ENCODE measurements around the gene RSAD1.
"Not testable (repeated sequence)": the region's sequence is repeated elsewhere in the genome, so short reads cannot be mapped to it uniquely, and the experiment has no call there.

Gene RSAD1

DNA sequence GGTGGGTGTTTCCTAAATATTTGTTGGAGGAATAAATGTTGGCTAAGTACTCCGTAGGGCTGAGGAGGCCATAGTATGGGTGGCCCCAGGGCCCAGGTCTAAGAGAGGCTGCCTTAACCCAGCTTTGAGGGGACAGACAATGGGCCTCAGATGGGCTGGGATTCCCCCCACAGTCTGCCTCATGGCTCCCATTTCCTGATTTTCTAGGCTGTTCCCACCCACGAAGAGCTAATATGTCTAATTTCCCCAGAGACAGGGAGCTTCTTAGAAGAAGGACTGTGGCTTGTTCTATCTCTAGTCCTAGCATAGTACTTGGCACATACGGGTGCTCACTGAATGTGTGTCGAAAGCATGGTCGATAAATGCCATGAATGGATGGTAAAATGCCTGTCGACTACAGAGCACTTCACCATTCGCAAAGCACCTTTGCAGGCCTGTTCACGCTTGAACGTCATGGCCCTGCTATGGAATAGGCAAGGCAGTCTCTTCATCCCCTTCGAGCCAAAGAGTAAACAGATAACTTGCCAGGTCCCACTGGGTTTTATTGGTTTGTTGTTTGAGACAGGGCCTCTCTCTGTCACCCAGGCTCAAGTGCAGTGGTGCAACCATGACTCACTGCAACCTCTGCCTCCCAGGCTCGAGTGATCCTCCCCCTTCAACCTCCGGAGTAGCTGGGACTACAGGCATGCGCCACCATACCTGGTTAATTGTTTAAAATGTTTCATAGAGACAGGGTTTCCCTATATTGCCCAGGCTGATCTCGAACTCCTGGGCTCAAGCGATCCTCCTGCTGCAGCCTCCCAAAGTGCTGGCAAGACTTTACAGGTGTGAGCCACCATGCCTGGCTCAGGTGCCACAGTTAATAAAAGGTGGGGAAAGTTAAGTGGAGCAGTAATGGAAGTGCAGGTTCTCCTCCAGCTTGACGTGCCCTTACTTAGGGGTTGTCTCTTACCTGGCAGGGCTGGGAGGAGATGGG lies 19.7 kb upstream of the RSAD1 start:
- DNase-seq, result peak; percentile 46

DNA sequence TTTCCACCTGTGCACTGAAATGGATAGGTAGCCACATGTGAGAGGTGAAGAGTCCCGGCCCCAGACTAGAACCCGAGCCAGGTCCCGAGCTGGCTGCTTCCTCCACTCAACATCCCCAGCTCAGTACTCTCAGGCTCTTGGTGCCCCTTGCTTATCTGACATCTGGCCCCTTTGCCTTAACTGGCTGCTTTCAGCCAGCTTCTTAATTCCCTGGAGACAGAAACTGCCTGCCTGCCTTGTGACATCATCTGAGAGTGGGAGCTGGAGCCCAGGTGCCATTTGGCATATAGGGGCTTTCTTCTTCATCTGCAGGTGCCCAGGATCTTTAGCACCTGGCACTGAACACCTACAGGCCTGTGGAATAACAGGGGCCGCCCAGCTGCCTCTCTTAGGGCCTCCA lies 18.9 kb upstream of the RSAD1 start:
- no peak for DNase-seq

DNA sequence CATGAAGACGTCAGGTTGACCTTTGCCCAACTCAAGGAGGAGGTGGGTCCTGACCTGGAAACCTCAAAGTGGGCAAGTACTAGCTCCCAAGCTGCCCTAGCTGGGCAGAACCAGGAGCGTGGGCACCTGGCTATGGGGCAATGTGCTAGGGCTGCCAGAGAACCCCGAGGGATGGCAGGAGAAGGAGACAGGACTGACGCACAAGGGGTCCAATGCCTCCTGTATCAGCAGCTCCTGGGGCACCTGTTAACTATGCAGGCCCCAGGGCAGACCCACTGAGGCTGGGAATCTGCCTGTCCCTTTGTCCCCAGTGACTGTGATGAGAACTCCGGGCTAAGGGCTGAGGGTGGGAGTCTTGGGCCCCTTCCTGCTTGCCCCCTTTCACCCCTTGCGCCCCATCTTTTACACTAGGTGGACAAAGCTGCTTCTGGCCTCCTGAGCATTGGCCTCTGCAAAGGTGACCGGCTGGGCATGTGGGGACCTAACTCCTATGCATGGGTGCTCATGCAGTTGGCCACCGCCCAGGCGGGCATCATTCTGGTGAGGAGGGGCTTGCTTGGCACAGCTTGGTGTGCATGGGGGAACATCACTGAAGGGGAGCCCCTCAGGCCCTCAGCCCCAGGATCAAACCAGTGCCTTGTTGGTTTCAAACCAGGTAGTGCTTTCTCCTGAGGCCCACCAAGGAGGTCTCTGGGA lies 17.7 kb upstream of the RSAD1 start:
- no peak for DNase-seq

DNA sequence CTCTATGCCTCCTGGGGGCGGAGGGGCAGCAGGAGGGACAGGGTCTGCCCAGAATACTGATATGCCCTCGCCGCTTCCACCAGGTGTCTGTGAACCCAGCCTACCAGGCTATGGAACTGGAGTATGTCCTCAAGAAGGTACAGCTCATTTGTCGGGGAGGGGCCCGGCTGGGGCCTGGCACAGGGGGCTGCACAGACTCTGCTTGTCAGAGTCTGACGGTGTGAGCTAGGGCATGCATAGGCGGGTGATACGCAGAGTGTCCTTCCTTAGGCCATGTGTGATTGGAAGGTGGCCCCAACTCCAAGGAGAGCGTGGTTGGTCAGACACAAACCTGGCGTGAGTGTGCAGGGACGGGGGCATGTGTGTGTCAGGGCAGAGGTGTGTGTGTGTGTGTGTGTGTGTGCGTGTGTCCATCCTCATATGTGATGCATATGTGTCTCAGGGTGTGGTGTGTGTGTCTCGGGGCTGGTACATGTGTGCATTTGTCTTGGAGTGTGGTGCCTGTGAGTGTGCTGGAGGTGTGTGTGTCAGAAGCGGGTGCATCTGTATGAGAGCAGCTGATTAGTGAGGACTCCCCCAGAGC lies 17.0 kb upstream of the RSAD1 start:
- DNase-seq, result no peak

DNA sequence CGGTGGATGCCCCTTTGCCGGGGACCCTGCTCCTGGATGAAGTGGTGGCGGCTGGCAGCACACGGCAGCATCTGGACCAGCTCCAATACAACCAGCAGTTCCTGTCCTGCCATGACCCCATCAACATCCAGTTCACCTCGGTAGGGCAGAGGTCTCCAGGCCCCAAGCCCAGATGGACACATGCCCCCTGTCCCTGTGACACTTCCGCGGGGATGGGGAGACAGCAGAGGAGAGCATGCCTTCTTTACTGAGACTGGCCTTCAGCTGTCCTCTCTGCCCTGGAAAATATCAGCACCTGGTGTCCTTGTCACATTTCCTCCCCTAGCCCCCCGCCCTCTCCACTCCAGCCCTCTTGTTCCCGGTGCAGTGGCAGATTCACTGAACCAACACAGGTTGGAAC lies 16.2 kb upstream of the RSAD1 start:
- DNase-seq, result no peak

DNA sequence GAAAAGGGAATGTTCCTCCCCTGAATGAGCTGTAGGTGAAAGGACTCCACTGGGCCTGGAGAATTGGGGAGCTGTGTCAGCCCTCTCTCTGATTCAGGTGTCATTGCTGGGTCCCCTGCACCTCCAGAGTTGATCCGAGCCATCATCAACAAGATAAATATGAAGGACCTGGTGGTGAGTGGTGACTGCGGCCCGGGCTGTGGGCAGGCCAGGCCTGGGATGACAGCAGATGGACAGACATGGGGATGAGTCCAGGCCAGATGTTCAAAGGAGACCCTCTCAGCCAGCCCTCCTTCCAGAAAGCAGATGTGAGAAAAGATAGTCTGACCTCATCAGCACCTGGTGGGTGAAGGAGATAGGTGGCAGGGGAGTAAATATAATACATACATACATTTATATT lies 14.5 kb upstream of the RSAD1 start:
- DNase-seq, result no peak

DNA sequence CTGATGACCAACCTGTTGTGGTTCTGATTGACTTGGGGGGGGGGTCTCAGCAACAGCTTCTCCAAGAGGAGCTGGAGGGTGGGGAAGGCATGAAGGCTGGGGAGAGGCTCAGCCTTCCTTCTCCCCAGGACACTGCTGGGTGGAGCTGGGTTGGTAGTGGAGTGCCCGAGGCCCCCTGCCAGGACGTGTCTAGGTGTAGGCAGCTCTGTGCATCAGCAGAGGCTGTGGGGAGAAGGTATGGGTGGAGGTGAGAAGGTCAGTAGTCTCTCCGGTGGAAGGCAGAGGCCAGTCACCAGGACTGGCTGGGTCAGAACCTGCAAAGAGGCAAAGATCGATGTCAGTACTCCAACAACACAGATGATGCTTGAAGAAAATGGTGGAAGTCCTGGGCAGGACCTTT lies 13.9 kb upstream of the RSAD1 start:
- DNase-seq, result no peak

DNA sequence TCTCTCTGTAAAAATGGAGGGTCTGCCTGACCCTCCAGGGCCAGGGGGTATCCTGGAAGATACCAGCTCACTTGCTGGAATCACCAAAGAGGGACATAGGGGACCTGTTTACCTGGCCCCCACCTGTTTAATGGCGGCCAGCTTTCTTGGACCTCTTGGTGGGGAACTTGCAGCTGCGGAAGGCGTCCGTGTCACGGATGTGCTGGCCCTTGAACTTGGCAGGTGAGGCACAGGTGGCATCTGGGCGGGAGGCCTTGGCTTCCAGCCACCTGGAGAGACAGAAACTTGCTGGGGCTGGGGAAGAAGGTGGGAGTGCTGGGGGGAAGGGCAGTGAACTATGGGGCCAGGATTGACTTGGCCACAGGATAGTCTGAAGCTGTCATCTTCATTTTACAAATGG lies 13.5 kb upstream of the RSAD1 start:
- no peak for DNase-seq

DNA sequence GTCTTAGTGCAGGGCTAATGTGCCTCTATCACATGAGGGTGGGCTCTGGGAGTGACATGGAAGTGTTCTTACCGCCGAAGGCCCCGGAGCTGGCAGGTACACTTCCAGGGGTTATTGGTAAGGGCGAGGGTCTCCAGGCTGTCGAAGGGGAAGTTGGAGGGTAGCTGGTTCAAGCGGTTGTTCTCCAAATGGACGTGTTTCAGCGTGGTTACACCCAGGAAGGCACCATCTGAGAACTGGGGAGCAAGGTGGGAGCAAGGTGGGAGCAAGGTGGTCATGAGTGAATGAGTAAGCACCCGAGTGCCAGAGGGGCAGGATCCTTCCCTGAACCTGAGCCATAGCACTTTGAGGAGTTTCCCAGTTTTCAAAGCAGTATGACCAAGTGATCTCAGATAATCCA lies 13.0 kb upstream of the RSAD1 start:
- DNase-seq, result no peak

DNA sequence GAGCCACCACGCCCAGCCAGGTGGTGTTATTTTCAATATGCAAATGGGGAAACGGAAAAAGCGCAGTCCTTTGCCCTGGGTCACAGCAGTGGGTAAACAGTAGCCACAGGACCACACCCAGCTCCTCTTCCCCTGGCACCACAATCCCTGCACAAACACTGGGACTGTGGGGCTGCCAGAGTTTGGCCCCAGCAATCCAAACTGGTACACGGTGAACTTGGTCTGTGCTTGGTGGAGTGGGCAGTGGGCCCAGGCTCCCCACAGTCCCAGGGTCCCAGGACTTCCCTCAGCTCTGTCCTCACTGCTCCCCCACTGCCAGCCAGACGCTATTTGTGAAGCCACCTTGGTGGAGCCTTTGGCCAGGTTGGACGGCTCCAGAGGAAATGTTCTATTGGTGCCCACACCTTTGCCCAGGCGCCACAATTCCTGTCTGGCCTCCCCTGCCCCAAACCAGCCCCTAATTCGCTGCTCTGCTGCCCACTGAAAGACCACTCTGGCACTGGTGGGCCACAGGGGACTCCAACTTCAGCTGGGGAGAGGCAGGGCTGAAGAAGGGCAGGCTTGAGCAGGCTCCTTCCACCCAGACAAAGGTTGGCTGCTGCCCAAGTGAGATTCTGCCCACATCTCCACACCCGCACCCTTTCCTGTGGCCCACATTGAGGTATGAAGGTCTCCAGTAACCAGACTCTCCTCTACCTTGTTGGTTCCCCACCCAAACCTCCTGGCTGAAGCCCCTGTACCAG lies 12.1 kb upstream of the RSAD1 start:
- no peak for DNase-seq

DNA sequence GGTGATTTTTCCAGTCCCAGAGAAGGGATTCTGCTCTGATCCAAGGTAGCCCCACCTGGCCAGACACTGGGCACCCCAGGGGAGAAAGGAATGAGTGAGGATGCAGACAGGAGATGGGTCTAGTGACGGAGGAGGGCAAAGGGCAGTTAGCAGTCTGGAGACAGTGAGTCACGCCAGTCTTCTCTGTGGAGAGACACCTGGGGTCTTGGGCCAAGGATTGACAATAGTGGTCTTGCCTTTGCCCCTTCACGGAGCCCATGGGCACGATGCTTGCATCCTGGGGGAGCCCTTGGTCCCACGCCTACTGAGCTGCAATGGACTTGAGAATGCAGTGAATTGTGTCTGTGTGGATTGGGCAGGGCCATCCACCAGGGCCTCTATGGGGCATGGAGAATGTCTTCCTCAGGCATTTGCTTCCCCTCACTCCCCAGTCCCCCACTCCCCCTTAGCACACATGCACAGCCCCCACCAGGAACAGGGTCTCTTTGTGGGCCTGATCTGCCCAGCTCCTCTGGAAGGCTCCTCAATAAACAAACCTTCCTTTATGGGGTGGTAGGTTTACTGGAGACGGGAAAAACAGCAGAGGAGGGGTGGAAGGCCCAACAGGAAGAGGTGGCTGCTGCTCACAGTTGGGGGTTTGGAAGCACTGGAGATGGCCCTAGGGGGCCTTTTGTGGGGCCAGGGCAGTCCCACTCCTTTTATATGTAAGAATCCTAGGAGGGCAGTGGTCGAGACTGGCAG lies 11.4 kb upstream of the RSAD1 start:
- DNase-seq, result no peak

DNA sequence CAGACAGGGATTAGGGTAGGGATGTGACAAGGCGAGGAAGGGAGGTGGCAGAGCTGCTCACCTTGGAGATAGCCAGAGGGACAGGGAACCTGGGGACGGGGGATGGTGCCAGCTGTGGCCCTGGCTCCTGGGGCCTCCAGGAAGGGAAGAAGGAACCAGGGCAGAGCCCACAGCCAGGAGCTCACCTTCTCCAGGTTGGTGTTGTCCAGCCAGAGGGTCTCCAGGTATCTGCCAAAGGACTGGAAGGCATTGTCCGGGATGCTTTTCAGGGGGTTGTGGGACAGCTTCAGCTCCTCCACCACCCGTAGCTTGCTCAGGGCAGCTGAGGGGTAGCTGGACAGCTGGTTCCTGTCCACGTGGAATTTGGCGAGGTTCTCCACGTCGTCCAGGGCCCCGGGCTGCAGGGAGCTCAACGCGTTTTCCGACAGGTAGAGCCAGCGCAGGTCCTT lies 10.8 kb upstream of the RSAD1 start:
- DNase-seq, result no peak

DNA sequence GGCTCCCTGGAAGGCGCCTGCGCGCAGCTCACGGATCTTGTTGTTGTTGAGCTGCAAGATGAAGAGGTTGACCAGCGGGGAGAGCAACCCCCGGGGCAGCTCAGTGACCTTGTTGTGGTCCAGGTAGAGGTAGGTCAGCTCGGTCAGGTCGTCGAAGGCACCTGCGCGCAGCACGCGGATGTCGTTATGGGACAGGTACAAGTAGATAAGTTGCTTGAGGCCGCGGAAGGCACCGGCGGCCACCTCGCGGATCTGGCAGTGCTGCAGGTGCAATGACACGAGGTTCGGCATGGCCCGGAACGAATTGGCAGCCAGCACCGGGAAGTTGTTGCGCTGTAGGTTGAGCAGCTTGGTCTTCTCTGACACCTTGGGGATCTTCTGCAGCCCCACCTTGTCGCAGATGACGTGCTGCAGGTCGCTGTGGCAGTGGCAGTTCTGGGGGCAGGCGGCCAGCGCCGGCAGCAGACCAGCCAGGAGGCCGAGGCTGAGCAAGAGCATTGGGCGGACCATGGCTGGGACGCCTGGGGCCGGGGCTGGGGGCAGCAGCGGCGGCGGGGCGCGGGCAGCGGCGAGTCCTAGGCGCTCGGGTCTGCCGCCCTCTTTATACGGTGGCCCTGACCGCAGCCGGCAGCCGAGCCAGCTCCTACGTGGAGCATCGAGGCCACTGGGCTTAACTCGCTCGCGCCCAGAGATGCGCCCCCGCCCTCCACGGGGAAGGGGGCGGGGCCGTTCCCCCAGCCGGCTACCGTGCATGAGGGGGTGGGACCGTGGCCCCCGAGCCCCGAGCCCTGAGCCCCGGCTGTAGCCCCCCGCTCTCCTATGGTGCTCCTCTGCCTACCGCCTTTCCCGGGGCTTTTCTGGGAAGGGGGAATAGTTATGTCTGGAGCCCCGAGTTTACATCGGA lies 10.1 kb upstream of the RSAD1 start, which contains the start of gene CHAD:
Gene CHAD, minus strand, starts transcription at position 577 of the 904 bp plus-strand sequence. Its CDS starts 67 bp downstream, at position 510.
- DNase-seq, result no peak

DNA sequence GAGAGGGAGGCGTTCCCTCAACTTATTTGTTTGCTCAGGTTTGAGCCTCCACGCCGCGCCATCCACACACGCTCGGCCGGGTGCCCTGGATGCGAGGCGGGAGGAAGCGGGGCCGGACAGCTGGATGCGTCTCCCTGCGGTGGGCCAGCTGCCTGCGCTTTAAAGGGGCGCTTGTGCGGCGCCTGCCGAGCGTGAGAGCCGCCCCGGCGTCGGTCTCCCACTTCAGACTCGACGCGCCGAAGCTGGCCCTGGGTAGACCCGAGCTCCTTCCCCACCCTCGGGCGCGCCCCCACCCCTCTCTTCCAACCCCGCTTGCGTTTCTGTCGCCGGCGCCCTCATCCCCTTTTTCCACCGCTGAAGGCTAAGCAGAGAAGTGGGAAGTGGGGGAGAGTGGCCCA lies 9.5 kb upstream of the RSAD1 start:
- no peak for DNase-seq

DNA sequence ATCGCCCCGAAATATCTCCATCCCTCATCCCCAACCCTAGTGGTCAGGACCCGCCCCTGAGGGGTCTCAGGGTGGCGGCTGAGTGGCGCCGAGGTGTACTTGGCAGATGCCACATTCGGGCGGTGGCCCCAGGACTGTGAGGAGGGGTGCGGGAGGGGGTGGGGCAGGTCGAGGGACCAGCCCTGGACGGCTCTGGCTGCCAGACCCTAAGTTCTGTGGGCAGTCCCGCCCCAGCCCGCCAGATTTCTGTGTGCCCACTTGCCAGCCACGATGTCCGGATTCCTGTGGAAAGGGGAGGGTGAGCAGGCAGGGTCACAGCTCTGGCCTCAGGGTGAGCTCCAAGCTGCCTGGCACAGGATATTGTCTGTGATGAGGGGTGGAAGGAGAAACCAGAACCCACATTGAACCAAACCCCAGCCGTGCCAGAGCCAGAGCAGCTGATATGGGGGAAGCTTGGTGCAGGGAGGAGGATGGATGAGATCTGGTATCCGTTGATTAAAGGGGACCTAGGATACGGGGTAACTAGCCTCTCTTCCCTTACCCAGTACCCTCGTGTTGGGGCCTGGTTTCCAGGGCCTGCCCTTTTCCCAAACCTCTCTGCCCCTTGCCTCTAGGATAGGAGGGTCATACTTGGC lies 8.9 kb upstream of the RSAD1 start:
- DNase-seq, result no peak

DNA sequence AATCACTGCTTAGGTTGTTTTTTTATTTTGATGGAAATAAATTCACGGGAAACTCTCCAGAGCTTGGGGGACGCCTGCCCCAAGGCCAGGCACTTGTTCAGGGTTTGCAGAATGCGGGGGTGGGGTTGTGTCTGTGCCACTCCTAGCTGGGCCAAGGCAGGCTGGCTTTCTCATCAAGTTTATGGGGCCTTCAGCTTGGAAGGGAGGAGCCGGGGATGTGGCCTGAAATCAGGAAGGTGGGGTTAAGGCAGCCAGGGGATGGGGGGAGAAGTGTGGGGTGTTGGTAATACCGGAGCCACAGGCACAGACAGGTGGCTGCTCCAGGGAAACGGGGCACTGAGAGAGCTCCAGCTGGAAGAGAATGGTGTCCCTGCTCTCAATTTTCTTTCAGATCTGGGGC lies 8.2 kb upstream of the RSAD1 start:
- DNase-seq, result no peak

DNA sequence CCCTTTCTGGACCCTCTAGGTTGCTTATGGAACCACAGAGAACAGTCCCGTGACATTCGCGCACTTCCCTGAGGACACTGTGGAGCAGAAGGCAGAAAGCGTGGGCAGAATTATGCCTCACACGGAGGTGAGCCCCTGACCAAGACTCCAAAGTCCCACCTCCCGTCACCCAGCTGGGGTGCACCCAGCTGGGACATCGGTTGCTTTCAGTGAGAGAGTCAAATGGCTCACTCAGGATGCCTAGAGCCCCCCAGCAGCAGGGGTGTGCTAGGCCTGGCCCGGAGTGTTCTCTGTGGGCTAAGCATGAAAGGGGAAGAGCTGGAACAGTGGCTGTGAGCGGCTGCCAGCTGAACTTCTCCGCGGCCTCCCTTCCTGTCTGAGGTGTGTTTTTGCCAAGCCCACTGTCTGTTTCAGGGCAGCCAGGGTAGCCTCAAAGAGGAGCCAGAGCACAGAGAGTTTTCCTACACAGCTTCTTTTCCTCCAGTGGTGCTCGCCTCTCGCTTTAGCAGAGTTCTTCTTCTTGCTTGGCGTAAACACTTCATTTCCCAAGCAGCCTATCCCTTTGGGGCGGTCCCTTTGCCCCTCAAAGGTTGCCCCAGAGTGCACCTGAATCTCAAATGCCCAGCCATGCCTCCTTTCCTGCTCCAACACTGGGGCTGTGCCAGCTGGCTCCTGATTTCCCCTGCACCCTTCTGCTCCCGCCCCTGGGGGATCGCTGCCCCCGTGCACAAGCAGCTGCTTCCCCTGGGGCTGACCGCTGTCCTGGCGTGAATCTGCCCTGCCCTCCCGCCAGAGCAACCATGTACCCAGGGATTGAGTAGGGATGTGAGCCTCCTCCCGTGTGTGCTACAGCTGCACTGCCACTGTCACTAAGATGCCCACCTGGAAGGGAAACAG lies 7.4 kb upstream of the RSAD1 start:
- DNase-seq, result no peak

DNA sequence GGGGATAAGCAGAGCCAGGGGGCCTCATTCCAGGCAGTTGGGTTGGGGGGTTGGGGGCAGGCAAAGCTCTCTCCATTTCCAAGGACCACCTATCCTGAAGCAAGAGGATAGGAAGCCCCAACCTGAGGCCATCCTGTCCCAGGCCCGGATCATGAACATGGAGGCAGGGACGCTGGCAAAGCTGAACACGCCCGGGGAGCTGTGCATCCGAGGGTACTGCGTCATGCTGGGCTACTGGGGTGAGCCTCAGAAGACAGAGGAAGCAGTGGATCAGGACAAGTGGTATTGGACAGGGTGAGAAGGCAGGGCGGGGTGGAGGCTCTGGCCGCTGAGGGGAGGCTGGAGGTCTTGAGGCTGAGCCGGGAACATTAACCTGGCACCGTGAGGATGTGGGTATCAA lies 6.4 kb upstream of the RSAD1 start:
- no peak for DNase-seq

DNA sequence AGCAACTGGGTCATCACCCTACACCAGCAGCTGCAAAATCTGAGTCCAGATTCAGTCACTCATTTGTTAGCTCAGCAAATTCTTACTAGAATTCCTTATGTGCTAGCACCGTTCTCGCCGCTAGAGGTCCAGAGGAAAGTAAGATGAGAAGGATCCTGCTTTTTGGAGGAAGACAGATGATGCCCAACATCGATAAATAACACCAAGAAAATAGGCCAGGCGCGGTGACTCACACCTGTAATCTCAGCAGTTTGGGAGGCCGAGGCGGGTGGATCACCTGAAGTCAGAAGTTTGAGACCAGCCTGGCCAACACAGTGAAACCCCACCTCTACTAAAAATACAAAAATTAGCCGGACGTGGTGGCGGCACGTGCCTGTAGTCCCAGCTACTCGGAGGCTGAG lies 5.9 kb upstream of the RSAD1 start:
- not testable (repeated sequence) for DNase-seq

DNA sequence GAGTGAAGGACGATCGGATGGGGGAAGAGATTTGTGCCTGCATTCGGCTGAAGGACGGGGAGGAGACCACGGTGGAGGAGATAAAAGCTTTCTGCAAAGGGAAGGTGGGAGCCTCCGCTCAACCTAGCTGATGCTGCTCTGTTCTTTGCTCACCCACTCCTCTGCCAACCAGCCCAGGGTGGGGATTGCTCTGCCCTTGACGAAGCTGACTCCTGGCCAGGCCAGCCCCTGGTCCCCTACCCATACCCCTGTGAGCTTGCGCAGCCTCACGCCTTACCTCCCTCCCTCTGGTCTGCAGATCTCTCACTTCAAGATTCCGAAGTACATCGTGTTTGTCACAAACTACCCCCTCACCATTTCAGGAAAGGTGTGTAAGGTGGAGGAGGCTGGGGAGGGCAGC lies 4.8 kb upstream of the RSAD1 start:
- DNase-seq, result no peak
